Tracheal epithelial cell (primary cell): ENCODE measurements around the gene ASB13. TPM values are rescaled to one million over a fixed set of nuclear protein-coding genes. Genes with fewer than 3 reads are reported as not detected.

ENCODE experiments used
- total RNA-seq: library from RNA; depleted of rRNA; stranded (reverse); fragments of >200 nt; gene quantifications from 2 replicates; pipeline ENCODE4 v1.2.1, GENCODE V29; 2014

The ASB13 gene
- 11.8 and 23.9 TPM in 2 replicates for total RNA-seq

GRCh38 chr10:5666008-5666840 lies at the start of gene ASB13:
ASB13 (minus strand) TSS chr10:5666595; CDS start chr10:5666551, 44 bp downstream.

GRCh38 chr10:5684318-5684970 lies 18.0 kb upstream of the ASB13 start, which contains the start of gene TASOR2:
TASOR2 (plus strand) TSS chr10:5684838; CDS start chr10:5720643, 35,805 bp downstream.

Other genes with a start within 250 kb of the ASB13 start
- gene CALML5, start 167.0 kb downstream of the ASB13 start, total RNA-seq = 4.3 TPM in 1 of 2 replicates, not detected in the other
- gene CALML3, start 141.6 kb downstream of the ASB13 start, total RNA-seq = 1.1 and 2.7 TPM in 2 replicates
- 83.4 and 85.5 TPM in 2 replicates for gene TASOR2, start 18.2 kb upstream of the ASB13 start, total RNA-seq
- 500 and 558 TPM in 2 replicates for gene GDI2, start 146.8 kb upstream of the ASB13 start, total RNA-seq
- 8.9 and 10.4 TPM in 2 replicates for gene ANKRD16, start 223.3 kb upstream of the ASB13 start, total RNA-seq
- gene FBH1, start 223.6 kb upstream of the ASB13 start, total RNA-seq = 59.9 and 74.9 TPM in 2 replicates